Stimulated activated CD8-positive, alpha-beta memory T cell treated with anti-CD3 and anti-CD28 coated beads, Interleukin-7, amount 100 ng/mL, for 1 hour (primary cell): ENCODE data around the gene GFAP.

Source experiments
- DNase-seq, 2 donors: peaks; one replicate each; pipeline ENCODE4 v3.0.0-alpha.2; 2020; ENCODE audit warnings: low read depth in 2 of 2

The GFAP gene

GRCh38 chr17:44862278-44862914 lies 52.9 kb downstream of the GFAP start:
- no peak for DNase-seq

- no peak for DNase-seq
Measured at GRCh38 chr17:44859701-44860100, 55.6 kb downstream of the GFAP start.

GRCh38 chr17:44854192-44854591 lies 61.1 kb downstream of the GFAP start:
- no peak for DNase-seq
